Measurements from ENCODE around the gene CREBBP. TPM values are rescaled to one million over a fixed set of nuclear protein-coding genes. Genes with fewer than 3 reads are reported as not detected.

Gene CREBBP
- polyA plus RNA-seq, 2 of the 4 experiments (the other 2 are of a cell fraction), result 8.0 to 13.4 TPM

DNA sequence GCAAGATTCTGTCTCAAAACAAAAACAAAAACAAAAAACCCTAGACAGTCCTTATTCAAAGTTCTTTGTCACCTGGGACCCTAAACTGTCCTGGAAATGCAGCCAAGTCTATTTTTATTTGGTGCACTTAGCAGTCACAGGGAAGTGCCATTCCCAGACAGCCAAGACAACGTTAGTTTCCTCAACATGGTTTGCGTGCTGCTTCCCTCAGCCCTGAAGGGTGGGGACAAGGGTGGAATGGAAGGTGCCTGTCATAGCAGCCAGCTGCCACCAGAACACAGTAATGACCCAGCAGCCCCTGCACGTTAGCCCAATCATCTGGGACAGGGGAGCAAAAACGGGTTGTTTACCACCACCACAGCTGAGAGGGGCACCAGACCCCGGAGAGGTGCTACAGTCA, 16.9 kb downstream of the CREBBP start:
- Histone ChIP-seq H3K9me3 (no peaks in the 10 kb centered on the region), H3K4me1 (peaks cover 5% of the 10 kb centered on the region; the same call in 1 of the 3 replicates), H3K4me2 (no peak overlapping the region), H3K4me3 (no peak overlapping the region), H3K27ac (no peak overlapping the region)
- 94% methylated on average over 4 of the region's 5 CpGs for WGBS (ENCODE audit: missing lambda C conversion rate)
- ChIA-PET POLR2A (no interaction called here), CTCF (interaction anchor here (3.3 kb wide), 1 partner anchor 8 kb away, joined by 9 read pairs; no protein-coding TSS in a partner anchor)
- ATAC-seq (no peak; a peak in 1 of 6 replicates), DNase-seq (ENCODE audit: low read depth in 1 of 2, low spot score in 1 of 2) (no peak), FAIRE-seq (no peak)
- TF ChIP-seq RARB (CRISPR knock-in tag; IDR thresholded peaks at IDR 0.05) (no peak), FOSB (CRISPR knock-in tag; IDR thresholded peaks at IDR 0.05) (no peak), GATA3 (IDR thresholded peaks at IDR 0.05; ENCODE audit: borderline replicate concordance) (no peak), POLR2A (IDR thresholded peaks at IDR 0.05; ENCODE audit: low read length) (no peak), BHLHE40 (IDR thresholded peaks at IDR 0.05; ENCODE audit: low read depth, low read length) (no peak), KDM5A (IDR thresholded peaks at IDR 0.05) (no peak), ZSCAN20 (CRISPR knock-in tag; IDR thresholded peaks at IDR 0.05) (no peak), NPAS2 (CRISPR knock-in tag; IDR thresholded peaks at IDR 0.05; ENCODE audit: borderline replicate concordance) (no peak), PHF8 (IDR thresholded peaks at IDR 0.05; ENCODE audit: borderline replicate concordance, low read depth) (no peak), HOXA7 (CRISPR knock-in tag; IDR thresholded peaks at IDR 0.05) (no peak)
- TF ChIP-seq, protein P1, sequence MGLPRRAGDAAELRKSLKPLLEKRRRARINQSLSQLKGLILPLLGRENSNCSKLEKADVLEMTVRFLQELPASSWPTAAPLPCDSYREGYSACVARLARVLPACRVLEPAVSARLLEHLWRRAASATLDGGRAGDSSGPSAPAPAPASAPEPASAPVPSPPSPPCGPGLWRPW (IDR thresholded peaks at IDR 0.05), result no peak

- WGBS (ENCODE audit: missing lambda C conversion rate), result 86% methylated on average over 12 of the region's 12 CpGs
- ChIA-PET CTCF (interaction anchor here (1.0 to 3.3 kb wide), 4 partner anchors 10 to 19 kb away, joined by 4 to 9 read pairs (median 4); partner anchors contain the start of gene CREBBP), POLR2A (no interaction called here)
- Histone ChIP-seq H3K27ac (no peak overlapping the region), H3K9me3 (no peaks in the 10 kb centered on the region), H3K4me3 (no peak overlapping the region), H3K4me1 (peaks cover 5% of the 10 kb centered on the region; the same call in 2 of the 3 replicates), H3K4me2 (no peak overlapping the region)
- FAIRE-seq (no peak), DNase-seq (ENCODE audit: low read depth in 1 of 2, low spot score in 1 of 2) (no peak), ATAC-seq (peak in 1 of 2 experiments; percentile 30; a peak in 1 of 6 replicates)
- no peak for TF ChIP-seq HOXB5 (CRISPR knock-in tag; IDR thresholded peaks at IDR 0.05)
- TF ChIP-seq CHD2 (IDR thresholded peaks at IDR 0.05; ENCODE audit: low read length, partially characterized antibody), result no peak
- TF ChIP-seq NFE2L2 (conservative IDR thresholded peaks at IDR 0.05; ENCODE audit: low read length), result no peak
- no peak for TF ChIP-seq MAX (IDR thresholded peaks at IDR 0.05)
- TF ChIP-seq, protein P2, sequence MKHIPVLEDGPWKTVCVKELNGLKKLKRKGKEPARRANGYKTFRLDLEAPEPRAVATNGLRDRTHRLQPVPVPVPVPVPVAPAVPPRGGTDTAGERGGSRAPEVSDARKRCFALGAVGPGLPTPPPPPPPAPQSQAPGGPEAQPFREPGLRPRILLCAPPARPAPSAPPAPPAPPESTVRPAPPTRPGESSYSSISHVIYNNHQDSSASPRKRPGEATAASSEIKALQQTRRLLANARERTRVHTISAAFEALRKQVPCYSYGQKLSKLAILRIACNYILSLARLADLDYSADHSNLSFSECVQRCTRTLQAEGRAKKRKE (CRISPR knock-in tag; IDR thresholded peaks at IDR 0.05; ENCODE audit: low read depth), result no peak
- TF ChIP-seq ZNF302 (CRISPR knock-in tag; IDR thresholded peaks at IDR 0.05), result no peak
- no peak for TF ChIP-seq KDM1A (IDR thresholded peaks at IDR 0.05; ENCODE audit: low read depth)
- TF ChIP-seq RFX5 (IDR thresholded peaks at IDR 0.05), result no peak
- no peak for TF ChIP-seq ZC3H11A (IDR thresholded peaks at IDR 0.05)
- TF ChIP-seq HDAC2 (IDR thresholded peaks at IDR 0.05), result no peak
- TF ChIP-seq JUNB (IDR thresholded peaks at IDR 0.05), result no peak
- TF ChIP-seq BHLHE40 (IDR thresholded peaks at IDR 0.05; ENCODE audit: low read depth, low read length), result no peak
- no peak for TF ChIP-seq CTCF (IDR thresholded peaks at IDR 0.05)
- no peak for TF ChIP-seq ELK1 (IDR thresholded peaks at IDR 0.05; ENCODE audit: low read depth, low read length)
- TF ChIP-seq TFCP2L1 (CRISPR knock-in tag; IDR thresholded peaks at IDR 0.05), result no peak
- no peak for TF ChIP-seq EHF (CRISPR knock-in tag; IDR thresholded peaks at IDR 0.05)
Observed at GRCh38 chr16:3861808-3862451, 18.6 kb downstream of the CREBBP start.

Measured in A549 (cell line).